IPS-18a (cell line): ENCODE results near the gene SYNPO.

Experiments
- H3K27ac ChIP-seq: one replicate; pipeline ENCODE4 v1.5.1; 2013; ENCODE audit warnings: low read length
- H3K27me3 ChIP-seq: one replicate; pipeline ENCODE4 v1.6.1; 2013; ENCODE audit warnings: mild to moderate bottlenecking, low read length; ENCODE audit not compliant: control insufficient read depth, insufficient read depth
- H3K36me3 ChIP-seq: one replicate; pipeline ENCODE4 v1.6.1; 2013; ENCODE audit warnings: low read depth, low read length; ENCODE audit not compliant: control insufficient read depth
- H3K4me1 ChIP-seq: one replicate; pipeline ENCODE4 v1.6.1; 2013; ENCODE audit warnings: low read depth, low read length; ENCODE audit not compliant: control insufficient read depth
- H3K4me3 ChIP-seq: one replicate; pipeline ENCODE4 v1.5.1; 2013; ENCODE audit warnings: low read length
- H3K9ac ChIP-seq: one replicate; pipeline ENCODE4 v1.6.1; 2013; ENCODE audit warnings: mild to moderate bottlenecking, low read length, moderate library complexity
- H3K9me3 ChIP-seq: one replicate; pipeline ENCODE4 v1.6.1; 2013; ENCODE audit warnings: low read depth, low read length; ENCODE audit not compliant: control insufficient read depth

Gene SYNPO

DNA sequence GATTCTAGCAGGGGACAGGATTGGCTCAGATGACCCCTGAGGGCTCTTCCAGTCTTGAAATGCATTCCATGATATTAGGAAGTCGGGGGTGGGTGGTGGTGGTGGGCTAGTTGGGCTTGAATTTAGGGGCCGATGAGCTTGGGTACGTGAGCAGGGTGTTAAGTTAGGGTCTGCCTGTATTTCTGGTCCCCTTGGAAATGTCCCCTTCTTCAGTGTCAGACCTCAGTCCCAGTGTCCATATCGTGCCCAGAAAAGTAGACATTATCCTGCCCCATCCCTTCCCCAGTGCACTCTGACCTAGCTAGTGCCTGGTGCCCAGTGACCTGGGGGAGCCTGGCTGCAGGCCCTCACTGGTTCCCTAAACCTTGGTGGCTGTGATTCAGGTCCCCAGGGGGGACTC is 17.7 kb downstream of the SYNPO start:
- H3K4me3 ChIP-seq = no peak overlapping the region
- no peak overlapping the region for H3K9ac ChIP-seq
- no peaks in the 10 kb centered on the region for H3K9me3 ChIP-seq
- no peaks in the 10 kb centered on the region for H3K36me3 ChIP-seq
- peaks cover 4% of the 10 kb centered on the region for H3K27me3 ChIP-seq
- H3K27ac ChIP-seq = no peak overlapping the region
- no peaks in the 10 kb centered on the region for H3K4me1 ChIP-seq

DNA sequence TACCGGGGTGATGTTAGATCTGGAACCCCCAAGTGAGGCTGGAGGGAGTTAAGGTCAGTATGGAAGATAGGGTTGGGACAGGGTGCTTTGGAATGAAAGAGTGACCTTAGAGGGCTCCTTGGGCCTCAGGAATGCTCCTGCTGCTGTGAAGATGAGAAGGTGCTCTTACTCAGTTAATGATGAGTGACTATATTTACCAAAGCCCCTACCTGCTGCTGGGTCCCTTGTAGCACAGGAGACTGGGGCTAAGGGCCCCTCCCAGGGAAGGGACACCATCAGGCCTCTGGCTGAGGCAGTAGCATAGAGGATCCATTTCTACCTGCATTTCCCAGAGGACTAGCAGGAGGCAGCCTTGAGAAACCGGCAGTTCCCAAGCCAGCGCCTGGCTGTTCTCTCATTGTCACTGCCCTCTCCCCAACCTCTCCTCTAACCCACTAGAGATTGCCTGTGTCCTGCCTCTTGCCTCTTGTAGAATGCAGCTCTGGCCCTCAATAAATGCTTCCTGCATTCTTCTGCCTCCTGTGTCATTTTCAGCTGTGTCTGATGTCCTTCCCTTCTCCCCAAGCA is 18.3 kb downstream of the SYNPO start:
- Histone ChIP-seq H3K4me1 (no peaks in the 10 kb centered on the region), H3K36me3 (no peaks in the 10 kb centered on the region), H3K27me3 (peaks cover 4% of the 10 kb centered on the region), H3K4me3 (no peak overlapping the region), H3K27ac (no peak overlapping the region), H3K9me3 (no peaks in the 10 kb centered on the region), H3K9ac (no peak overlapping the region)

GRCh38 chr5:150659360-150660107 is 19.1 kb downstream of the SYNPO start:
- no peaks in the 10 kb centered on the region for H3K9me3 ChIP-seq
- no peak overlapping the region for H3K9ac ChIP-seq
- no peak overlapping the region for H3K27ac ChIP-seq
- H3K36me3 ChIP-seq = no peaks in the 10 kb centered on the region
- no peak overlapping the region for H3K4me3 ChIP-seq
- H3K27me3 ChIP-seq = peaks cover 4% of the 10 kb centered on the region
- H3K4me1 ChIP-seq = no peaks in the 10 kb centered on the region

DNA sequence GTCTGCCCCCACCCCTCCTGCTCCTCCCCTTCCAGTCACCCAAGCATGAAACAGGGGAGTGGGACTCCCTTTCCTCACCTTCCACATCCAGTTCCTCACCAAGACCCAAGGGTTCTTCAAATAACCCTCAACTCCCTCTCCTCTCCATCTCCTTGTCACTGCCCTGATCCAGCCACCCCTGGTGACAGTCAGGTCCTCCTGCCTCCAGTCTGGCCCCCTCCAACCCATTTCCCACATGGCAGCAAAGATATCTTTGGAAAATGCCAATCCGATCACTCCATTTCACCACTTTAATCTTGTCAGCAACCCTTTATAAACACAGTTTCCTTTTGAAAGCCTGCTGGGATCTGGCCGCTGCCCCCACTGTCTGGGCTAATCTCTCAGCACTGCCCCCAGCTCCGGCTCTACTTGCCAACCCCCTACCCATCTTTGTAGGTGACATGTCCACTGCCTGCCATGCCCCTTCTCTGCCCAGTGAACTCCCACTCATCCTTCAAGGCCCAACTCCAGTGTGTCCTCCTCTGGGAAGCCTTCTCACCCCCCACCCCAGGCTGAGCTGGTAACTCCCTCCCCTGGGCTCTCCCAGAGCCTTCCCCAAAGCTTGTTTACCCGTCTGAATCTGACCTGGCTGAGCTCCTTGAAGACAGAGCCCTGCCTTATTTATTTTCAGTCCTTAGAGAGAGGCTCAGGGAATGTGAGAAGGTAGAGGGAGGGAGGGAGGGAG is 19.8 kb downstream of the SYNPO start:
- Histone ChIP-seq H3K9ac (no peak overlapping the region), H3K4me3 (no peak overlapping the region), H3K27ac (no peak overlapping the region), H3K27me3 (peaks cover 4% of the 10 kb centered on the region), H3K4me1 (no peaks in the 10 kb centered on the region), H3K36me3 (no peaks in the 10 kb centered on the region), H3K9me3 (no peaks in the 10 kb centered on the region)

- Histone ChIP-seq H3K27me3 (peaks cover 4% of the 10 kb centered on the region), H3K9me3 (no peaks in the 10 kb centered on the region), H3K27ac (no peak within 1 kb of the TSS), H3K9ac (no peak within 1 kb of the TSS), H3K4me3 (no peak within 1 kb of the TSS), H3K36me3 (no peaks in the 10 kb centered on the region), H3K4me1 (no peaks in the 10 kb centered on the region)
Observed at GRCh38 chr5:150661086-150661485, 20.6 kb downstream of the SYNPO start, which contains the start of gene MYOZ3. TSS of gene MYOZ3 (plus strand) at chr5:150661251. CDS start at chr5:150662942, 1,691 bp downstream.

DNA sequence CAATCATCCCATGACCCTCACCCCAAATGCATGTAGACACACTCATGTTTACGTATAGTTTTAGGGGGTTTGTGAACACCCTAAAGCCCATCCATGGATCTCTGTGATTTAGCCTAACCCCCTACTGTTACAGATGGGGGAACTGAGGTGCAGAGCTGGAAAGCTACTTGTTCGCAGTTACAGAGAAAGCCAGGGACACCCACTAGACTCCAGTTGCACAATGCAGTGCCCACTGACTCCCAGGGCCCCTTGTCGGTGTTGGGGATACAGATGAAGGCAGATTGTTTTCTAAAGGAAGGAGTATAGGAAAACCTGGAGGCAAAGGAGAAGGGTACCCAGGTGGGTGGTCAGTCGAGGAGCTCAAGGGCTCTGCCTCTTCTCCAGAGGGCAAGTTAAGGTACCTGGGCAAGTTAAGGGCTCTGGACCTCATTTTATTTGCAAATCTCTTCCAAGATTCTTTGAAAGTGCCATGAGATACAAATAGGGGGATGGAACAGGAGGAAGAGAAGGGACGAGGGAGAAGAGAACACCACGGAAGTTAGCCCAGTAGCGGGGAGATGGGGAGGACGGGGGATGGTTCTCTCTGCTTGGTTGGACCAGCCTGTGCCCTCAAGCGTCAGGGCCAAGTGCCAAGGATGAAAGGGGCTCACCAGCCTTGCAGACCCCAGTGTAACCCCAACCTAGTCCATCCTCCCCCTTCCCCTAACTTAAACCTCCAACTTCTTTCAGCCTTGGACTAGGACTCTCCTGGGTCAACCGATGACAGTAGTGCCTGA is 21.5 kb downstream of the SYNPO start:
- Histone ChIP-seq H3K27me3 (peaks cover 4% of the 10 kb centered on the region), H3K9ac (no peak overlapping the region), H3K9me3 (no peaks in the 10 kb centered on the region), H3K27ac (no peak overlapping the region), H3K36me3 (no peaks in the 10 kb centered on the region), H3K4me1 (no peaks in the 10 kb centered on the region), H3K4me3 (no peak overlapping the region)

- Histone ChIP-seq H3K27ac (no peak overlapping the region), H3K9ac (no peak overlapping the region), H3K4me1 (no peaks in the 10 kb centered on the region), H3K36me3 (no peaks in the 10 kb centered on the region), H3K27me3 (no peaks in the 10 kb centered on the region), H3K4me3 (no peak overlapping the region), H3K9me3 (no peaks in the 10 kb centered on the region)
Observed at GRCh38 chr5:150662731-150663516, 22.5 kb downstream of the SYNPO start.

DNA sequence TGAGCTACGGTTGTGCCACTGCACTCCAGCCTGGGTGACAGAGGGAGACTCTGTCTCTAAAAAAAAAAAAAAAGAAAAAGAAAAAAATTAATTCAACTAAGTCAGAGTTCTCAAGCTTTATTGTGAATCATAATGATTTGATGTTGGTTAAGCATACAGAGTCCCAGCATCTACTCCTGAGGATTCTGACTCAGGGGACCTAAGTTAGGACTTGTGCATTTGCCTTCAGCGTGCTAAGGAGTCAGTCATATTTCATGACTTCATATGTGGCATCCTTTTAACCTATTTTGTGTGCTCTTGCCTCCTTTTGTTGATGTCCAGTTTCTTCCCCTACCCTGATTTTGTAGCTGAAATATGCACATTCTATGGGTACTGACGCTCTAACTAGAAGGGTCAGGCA is 23.5 kb downstream of the SYNPO start:
- Histone ChIP-seq H3K9me3 (no peaks in the 10 kb centered on the region), H3K27me3 (no peaks in the 10 kb centered on the region), H3K4me3 (no peak overlapping the region), H3K27ac (no peak overlapping the region), H3K9ac (no peak overlapping the region), H3K36me3 (no peaks in the 10 kb centered on the region), H3K4me1 (no peaks in the 10 kb centered on the region)

- Histone ChIP-seq H3K9ac (no peak overlapping the region), H3K27ac (no peak overlapping the region), H3K9me3 (no peaks in the 10 kb centered on the region), H3K36me3 (no peaks in the 10 kb centered on the region), H3K4me3 (no peak overlapping the region), H3K27me3 (no peaks in the 10 kb centered on the region), H3K4me1 (peaks cover 2% of the 10 kb centered on the region)
Observed at GRCh38 chr5:150665044-150665443, 24.6 kb downstream of the SYNPO start.

DNA sequence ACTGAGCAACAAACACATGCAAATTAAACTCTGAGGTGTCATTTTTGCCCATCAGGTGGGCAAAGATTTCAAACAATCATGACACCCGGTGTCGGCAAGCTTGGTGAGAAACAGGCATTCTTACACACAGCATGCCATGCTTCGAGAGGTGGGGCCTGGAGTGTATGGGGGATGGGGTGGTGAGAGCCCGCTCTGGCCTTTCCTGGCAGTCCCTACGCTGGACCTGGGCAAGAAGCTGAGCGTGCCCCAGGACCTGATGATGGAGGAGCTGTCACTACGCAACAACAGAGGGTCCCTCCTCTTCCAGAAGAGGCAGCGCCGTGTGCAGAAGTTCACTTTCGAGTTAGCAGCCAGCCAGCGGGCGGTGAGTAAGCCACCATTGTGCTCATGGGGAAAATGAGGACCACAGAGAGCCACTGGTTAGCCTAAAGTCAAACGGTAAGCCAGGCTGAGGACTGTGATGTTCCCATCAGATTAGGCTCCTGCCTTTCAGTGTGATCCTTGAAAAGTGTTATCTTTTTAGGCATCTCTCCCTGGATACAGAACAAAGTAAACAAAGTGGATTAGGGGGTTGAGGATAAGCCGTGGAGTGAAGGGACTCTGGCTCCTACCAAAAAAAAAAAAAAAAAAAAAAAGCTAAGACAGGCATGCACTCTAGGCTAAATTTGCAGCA is 30.0 kb downstream of the SYNPO start:
- peak overlapping the region; percentile 90 for H3K4me3 ChIP-seq
- peaks cover 15% of the 10 kb centered on the region for H3K4me1 ChIP-seq
- H3K9me3 ChIP-seq = no peaks in the 10 kb centered on the region
- H3K27ac ChIP-seq = peak overlapping the region; percentile 62
- peak overlapping the region; percentile 95 for H3K9ac ChIP-seq
- peaks cover 13% of the 10 kb centered on the region for H3K27me3 ChIP-seq
- H3K36me3 ChIP-seq = no peaks in the 10 kb centered on the region
